IPS DF 4.7 (cell line): Measurements from ENCODE around the gene KIR2DL1.
"Not testable (repeated sequence)": the region's sequence is repeated elsewhere in the genome, so short reads cannot be mapped to it uniquely, and the experiment has no call there.

Experiments used
- DNase-seq: peaks from one replicate; pipeline ENCODE4 v3.0.0-alpha.2; 2013; ENCODE audit warnings: low spot score; ENCODE audit errors: extremely low read depth

The KIR2DL1 gene

GRCh38 chr19:54769646-54770045 is at the start of gene KIR2DL1:
KIR2DL1 (plus strand) TSS chr19:54769793; CDS start chr19:54769851, 58 bp downstream.
- DNase-seq = not testable (repeated sequence)

GRCh38 chr19:54724142-54724541 is 45.5 kb upstream of the KIR2DL1 start, which contains the start of gene KIR3DL3:
KIR3DL3 (plus strand) TSS chr19:54724442; CDS start chr19:54724497, 55 bp downstream.
- DNase-seq = no peak

GRCh38 chr19:54724644-54725043 is 44.9 kb upstream of the KIR2DL1 start:
- no peak for DNase-seq

- DNase-seq = no peak
Measured at GRCh38 chr19:54725321-54725720, 44.3 kb upstream of the KIR2DL1 start.

- DNase-seq = no peak
Measured at GRCh38 chr19:54727562-54727961, 42.0 kb upstream of the KIR2DL1 start.

GRCh38 chr19:54728167-54728566 is 41.4 kb upstream of the KIR2DL1 start:
- DNase-seq = no peak

- DNase-seq = no peak
Measured at GRCh38 chr19:54729416-54730188, 40.0 kb upstream of the KIR2DL1 start.

GRCh38 chr19:54731191-54731590 is 38.4 kb upstream of the KIR2DL1 start:
- DNase-seq = no peak

- DNase-seq = not testable (repeated sequence)
Measured at GRCh38 chr19:54738306-54738705, 31.3 kb upstream of the KIR2DL1 start, which contains the start of gene KIR2DL3. KIR2DL3 (plus strand) TSS chr19:54738513; CDS start chr19:54738546, 33 bp downstream.

- no peak for DNase-seq
Measured at GRCh38 chr19:54738715-54739114, 30.9 kb upstream of the KIR2DL1 start.

GRCh38 chr19:54739587-54740497 is 29.8 kb upstream of the KIR2DL1 start:
- DNase-seq = no peak

GRCh38 chr19:54741950-54742349 is 27.6 kb upstream of the KIR2DL1 start:
- not testable (repeated sequence) for DNase-seq

- DNase-seq = not testable (repeated sequence)
Measured at GRCh38 chr19:54744080-54744479, 25.5 kb upstream of the KIR2DL1 start.

GRCh38 chr19:54747614-54748322 is 21.8 kb upstream of the KIR2DL1 start:
- not testable (repeated sequence) for DNase-seq

- DNase-seq = not testable (repeated sequence)
Measured at GRCh38 chr19:54750276-54750675, 19.3 kb upstream of the KIR2DL1 start.

- DNase-seq = not testable (repeated sequence)
Measured at GRCh38 chr19:54756204-54757110, 13.1 kb upstream of the KIR2DL1 start.

GRCh38 chr19:54758577-54758976 is 11.0 kb upstream of the KIR2DL1 start:
- DNase-seq = not testable (repeated sequence)

GRCh38 chr19:54764219-54764618 is 5.4 kb upstream of the KIR2DL1 start:
- DNase-seq = not testable (repeated sequence)

- DNase-seq = not testable (repeated sequence)
Measured at GRCh38 chr19:54766464-54766863, 3.1 kb upstream of the KIR2DL1 start.

GRCh38 chr19:54770511-54770910 is 918 bp downstream of the KIR2DL1 start:
- not testable (repeated sequence) for DNase-seq
